COLO829 (cell line): ENCODE data around the gene ERFL.

Source experiments
- DNase-seq: peaks from one replicate; pipeline ENCODE4 v3.0.0; 2012; ENCODE audit warnings: low spot score

Gene ERFL

GRCh38 chr19:41913538-41914423 is 14.5 kb downstream of the ERFL start:
- DNase-seq = no peak

- no peak for DNase-seq
Measured at GRCh38 chr19:41912899-41913537, 15.2 kb downstream of the ERFL start.

- no peak for DNase-seq
Measured at GRCh38 chr19:41911889-41912731, 16.1 kb downstream of the ERFL start.

- no peak for DNase-seq
Measured at GRCh38 chr19:41910992-41911888, 17.0 kb downstream of the ERFL start.

- DNase-seq = no peak
Measured at GRCh38 chr19:41910240-41910991, 17.8 kb downstream of the ERFL start.

- DNase-seq = no peak
Measured at GRCh38 chr19:41909706-41910105, 18.5 kb downstream of the ERFL start.

- DNase-seq = no peak
Measured at GRCh38 chr19:41908724-41909464, 19.4 kb downstream of the ERFL start.

- DNase-seq = no peak
Measured at GRCh38 chr19:41907994-41908615, 20.1 kb downstream of the ERFL start.

GRCh38 chr19:41906916-41907680 is 21.2 kb downstream of the ERFL start:
- DNase-seq = no peak

GRCh38 chr19:41906271-41906670 is 22.0 kb downstream of the ERFL start:
- no peak for DNase-seq

GRCh38 chr19:41905273-41906002 is 22.8 kb downstream of the ERFL start:
- DNase-seq = no peak

GRCh38 chr19:41904118-41904870 is 24.0 kb downstream of the ERFL start:
- no peak for DNase-seq

- DNase-seq = no peak
Measured at GRCh38 chr19:41903193-41903953, 24.9 kb downstream of the ERFL start.

- no peak for DNase-seq
Measured at GRCh38 chr19:41902594-41902993, 25.7 kb downstream of the ERFL start.

GRCh38 chr19:41901707-41902360 is 26.4 kb downstream of the ERFL start:
- no peak for DNase-seq

GRCh38 chr19:41898235-41898634 is 30.0 kb downstream of the ERFL start:
- DNase-seq = no peak
